ENCODE measurements around the gene SLC6A12. TPM values are rescaled to one million over a fixed set of nuclear protein-coding genes. Genes with fewer than 3 reads are reported as not detected.

SLC6A12 gene
- polyA plus RNA-seq, result 0.15 and 0.22 TPM in 2 replicates
- 1.7 TPM in 1 of 2 replicates, not detected in the other for polyA minus RNA-seq

DNA sequence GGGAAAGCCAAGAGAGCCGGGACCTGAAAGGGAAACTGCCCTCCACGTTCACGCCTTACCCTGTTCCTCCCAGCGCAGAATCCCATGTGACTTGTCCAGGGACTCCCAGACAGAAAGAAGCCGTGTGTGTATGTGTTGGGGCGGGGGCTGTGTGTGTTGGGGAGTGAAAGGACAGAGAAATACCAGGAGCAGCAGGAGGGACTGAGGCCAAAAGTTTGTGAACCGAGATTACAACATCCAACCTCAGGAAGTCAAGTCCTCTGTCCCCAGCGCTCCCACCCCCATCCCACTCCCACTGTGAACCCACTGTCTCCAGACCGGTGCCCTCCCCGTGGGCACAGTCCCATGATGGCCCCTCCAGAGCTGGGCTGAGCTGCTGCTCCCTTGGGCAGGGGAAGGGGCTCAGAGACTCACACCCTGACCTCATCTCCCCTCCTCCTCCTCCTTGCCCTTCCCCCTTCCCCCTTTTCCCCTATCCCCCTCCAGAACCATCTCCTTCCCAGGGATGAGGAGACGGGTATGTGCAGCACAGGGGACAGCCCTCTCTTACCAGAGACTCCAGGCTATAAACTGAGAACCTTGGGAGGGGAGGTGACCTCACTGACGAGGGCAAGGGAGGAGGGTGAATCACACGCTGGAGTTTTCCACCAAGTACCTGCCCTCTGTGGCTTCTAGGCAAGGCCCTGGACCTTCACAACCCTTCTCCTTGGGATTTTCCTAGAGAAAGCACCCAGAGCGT is at the start of gene SLC6A12:
Gene SLC6A12, minus strand, starts transcription at position 155 of the 739 bp plus-strand sequence. CDS start 4,171 bp downstream, outside the sequence.
- Histone ChIP-seq H3K9me3 (ENCODE audit: low read length) (no peaks in the 10 kb centered on the region), H3K27me3 (ENCODE audit: insufficient read depth, low read depth, low read length) (no peaks in the 10 kb centered on the region), H3K27ac (ENCODE audit: low read length) (no peak within 1 kb of the TSS), H3K9me2 (ENCODE audit: insufficient read depth, low read length) (no peaks in the 10 kb centered on the region), H2AFZ (ENCODE audit: low read depth, low read length) (no peak within 1 kb of the TSS), H4K20me1 (ENCODE audit: insufficient read depth) (no peaks in the 10 kb centered on the region), H3K4me2 (ENCODE audit: low read length) (no peak within 1 kb of the TSS), H3K4me3 (ENCODE audit: low read length) (no peak within 1 kb of the TSS), H3K79me2 (replicated peaks; ENCODE audit: insufficient read depth, low read length) (no peaks in the 10 kb centered on the region), H3K9ac (ENCODE audit: low read length) (no peak within 1 kb of the TSS), H3K36me3 (ENCODE audit: insufficient read depth, low read length) (no peaks in the 10 kb centered on the region), H3F3A (ENCODE audit: insufficient read depth, low read length, poor library complexity, severe bottlenecking) (no peaks in the 10 kb centered on the region)
- TF ChIP-seq MXI1 (conservative IDR thresholded peaks at IDR 0.05; ENCODE audit: poor library complexity, severe bottlenecking) (no peak), POLR2AphosphoS5 (IDR thresholded peaks at IDR 0.05) (no peak), SMC3 (conservative IDR thresholded peaks at IDR 0.05; ENCODE audit: poor library complexity) (no peak), RAD21 (conservative IDR thresholded peaks at IDR 0.05) (no peak), EP300 (conservative IDR thresholded peaks at IDR 0.05; ENCODE audit: poor library complexity, severe bottlenecking) (no peak), EZH2 (IDR thresholded peaks at IDR 0.05; ENCODE audit: borderline replicate concordance, insufficient read depth, low read length, poor library complexity, severe bottlenecking) (no peak), TAF1 (IDR thresholded peaks at IDR 0.05; ENCODE audit: low read depth) (no peak)
- TF ChIP-seq, protein P1, sequence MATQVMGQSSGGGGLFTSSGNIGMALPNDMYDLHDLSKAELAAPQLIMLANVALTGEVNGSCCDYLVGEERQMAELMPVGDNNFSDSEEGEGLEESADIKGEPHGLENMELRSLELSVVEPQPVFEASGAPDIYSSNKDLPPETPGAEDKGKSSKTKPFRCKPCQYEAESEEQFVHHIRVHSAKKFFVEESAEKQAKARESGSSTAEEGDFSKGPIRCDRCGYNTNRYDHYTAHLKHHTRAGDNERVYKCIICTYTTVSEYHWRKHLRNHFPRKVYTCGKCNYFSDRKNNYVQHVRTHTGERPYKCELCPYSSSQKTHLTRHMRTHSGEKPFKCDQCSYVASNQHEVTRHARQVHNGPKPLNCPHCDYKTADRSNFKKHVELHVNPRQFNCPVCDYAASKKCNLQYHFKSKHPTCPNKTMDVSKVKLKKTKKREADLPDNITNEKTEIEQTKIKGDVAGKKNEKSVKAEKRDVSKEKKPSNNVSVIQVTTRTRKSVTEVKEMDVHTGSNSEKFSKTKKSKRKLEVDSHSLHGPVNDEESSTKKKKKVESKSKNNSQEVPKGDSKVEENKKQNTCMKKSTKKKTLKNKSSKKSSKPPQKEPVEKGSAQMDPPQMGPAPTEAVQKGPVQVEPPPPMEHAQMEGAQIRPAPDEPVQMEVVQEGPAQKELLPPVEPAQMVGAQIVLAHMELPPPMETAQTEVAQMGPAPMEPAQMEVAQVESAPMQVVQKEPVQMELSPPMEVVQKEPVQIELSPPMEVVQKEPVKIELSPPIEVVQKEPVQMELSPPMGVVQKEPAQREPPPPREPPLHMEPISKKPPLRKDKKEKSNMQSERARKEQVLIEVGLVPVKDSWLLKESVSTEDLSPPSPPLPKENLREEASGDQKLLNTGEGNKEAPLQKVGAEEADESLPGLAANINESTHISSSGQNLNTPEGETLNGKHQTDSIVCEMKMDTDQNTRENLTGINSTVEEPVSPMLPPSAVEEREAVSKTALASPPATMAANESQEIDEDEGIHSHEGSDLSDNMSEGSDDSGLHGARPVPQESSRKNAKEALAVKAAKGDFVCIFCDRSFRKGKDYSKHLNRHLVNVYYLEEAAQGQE (IDR thresholded peaks at IDR 0.05; ENCODE audit: borderline replicate concordance), result no peak
- TF ChIP-seq, protein P2, sequence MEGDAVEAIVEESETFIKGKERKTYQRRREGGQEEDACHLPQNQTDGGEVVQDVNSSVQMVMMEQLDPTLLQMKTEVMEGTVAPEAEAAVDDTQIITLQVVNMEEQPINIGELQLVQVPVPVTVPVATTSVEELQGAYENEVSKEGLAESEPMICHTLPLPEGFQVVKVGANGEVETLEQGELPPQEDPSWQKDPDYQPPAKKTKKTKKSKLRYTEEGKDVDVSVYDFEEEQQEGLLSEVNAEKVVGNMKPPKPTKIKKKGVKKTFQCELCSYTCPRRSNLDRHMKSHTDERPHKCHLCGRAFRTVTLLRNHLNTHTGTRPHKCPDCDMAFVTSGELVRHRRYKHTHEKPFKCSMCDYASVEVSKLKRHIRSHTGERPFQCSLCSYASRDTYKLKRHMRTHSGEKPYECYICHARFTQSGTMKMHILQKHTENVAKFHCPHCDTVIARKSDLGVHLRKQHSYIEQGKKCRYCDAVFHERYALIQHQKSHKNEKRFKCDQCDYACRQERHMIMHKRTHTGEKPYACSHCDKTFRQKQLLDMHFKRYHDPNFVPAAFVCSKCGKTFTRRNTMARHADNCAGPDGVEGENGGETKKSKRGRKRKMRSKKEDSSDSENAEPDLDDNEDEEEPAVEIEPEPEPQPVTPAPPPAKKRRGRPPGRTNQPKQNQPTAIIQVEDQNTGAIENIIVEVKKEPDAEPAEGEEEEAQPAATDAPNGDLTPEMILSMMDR (IDR thresholded peaks at IDR 0.05; ENCODE audit: poor library complexity, severe bottlenecking), result no peak

DNA sequence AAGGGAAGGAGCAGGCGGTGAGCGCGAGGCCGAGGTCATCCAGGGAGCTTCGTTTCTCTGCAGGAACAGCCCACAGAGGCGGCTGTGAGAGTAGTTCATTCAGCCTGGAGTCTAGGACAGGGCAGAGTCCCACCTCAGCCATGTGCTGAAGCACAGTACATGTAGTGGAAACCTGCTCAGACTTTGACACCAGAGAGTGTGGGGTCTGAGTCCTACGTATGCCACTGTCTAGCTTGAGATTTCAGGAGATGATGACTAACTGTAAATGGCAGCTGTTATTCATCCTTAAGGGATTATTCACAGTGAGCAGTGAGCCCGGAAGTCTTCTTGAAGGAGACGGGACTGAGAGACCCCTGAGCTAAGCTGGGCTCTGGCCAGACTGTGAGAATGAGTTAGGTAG is 49.6 kb upstream of the SLC6A12 start:
- no peak overlapping the region for H3K27ac ChIP-seq (ENCODE audit: low read length)
- H3K9me3 ChIP-seq (ENCODE audit: low read length), result no peaks in the 10 kb centered on the region
- H3F3A ChIP-seq (ENCODE audit: insufficient read depth, low read length, poor library complexity, severe bottlenecking), result no peaks in the 10 kb centered on the region
- H3K36me3 ChIP-seq (ENCODE audit: insufficient read depth, low read length), result no peaks in the 10 kb centered on the region
- no peaks in the 10 kb centered on the region for H3K9me2 ChIP-seq (ENCODE audit: insufficient read depth, low read length)
- no peak overlapping the region for H3K4me3 ChIP-seq (ENCODE audit: low read length)
- TF ChIP-seq MXI1 (conservative IDR thresholded peaks at IDR 0.05; ENCODE audit: poor library complexity, severe bottlenecking), result no peak
- no peak for TF ChIP-seq RAD21 (conservative IDR thresholded peaks at IDR 0.05)
- TF ChIP-seq, protein P1 (IDR thresholded peaks at IDR 0.05; ENCODE audit: borderline replicate concordance), result no peak
- TF ChIP-seq, protein P2 (IDR thresholded peaks at IDR 0.05; ENCODE audit: poor library complexity, severe bottlenecking), result no peak
- no peak for TF ChIP-seq EP300 (conservative IDR thresholded peaks at IDR 0.05; ENCODE audit: poor library complexity, severe bottlenecking)
- TF ChIP-seq POLR2AphosphoS5 (IDR thresholded peaks at IDR 0.05), result no peak
- H3K27me3 ChIP-seq (ENCODE audit: insufficient read depth, low read depth, low read length), result no peaks in the 10 kb centered on the region
- H3K79me2 ChIP-seq (replicated peaks; ENCODE audit: insufficient read depth, low read length), result no peaks in the 10 kb centered on the region
- H4K20me1 ChIP-seq (ENCODE audit: insufficient read depth), result no peaks in the 10 kb centered on the region
- no peak overlapping the region for H3K9ac ChIP-seq (ENCODE audit: low read length)
- H3K4me2 ChIP-seq (ENCODE audit: low read length), result no peak overlapping the region
- H2AFZ ChIP-seq (ENCODE audit: low read depth, low read length), result no peak overlapping the region
